HG02798 (cell line): ENCODE data around the gene MYH10.

ENCODE experiments used
- ATAC-seq: cut with Tn5 transposase; IDR thresholded peaks from one replicate; pipeline ENCODE4 v1.9.1; 2021; ENCODE audit warnings: mild to moderate bottlenecking; ENCODE audit not compliant: unreplicated experiment, poor library complexity

The MYH10 gene

GRCh38 chr17:8459831-8460230 is 170.7 kb downstream of the MYH10 start:
- ATAC-seq = no peak

- no peak for ATAC-seq
Measured at GRCh38 chr17:8459107-8459506, 171.4 kb downstream of the MYH10 start.

GRCh38 chr17:8458128-8458527 is 172.4 kb downstream of the MYH10 start:
- ATAC-seq = no peak

- no peak for ATAC-seq
Measured at GRCh38 chr17:8455665-8456209, 174.8 kb downstream of the MYH10 start.

GRCh38 chr17:8453326-8453725 is 177.2 kb downstream of the MYH10 start:
- ATAC-seq = no peak

GRCh38 chr17:8451933-8452614 is 178.5 kb downstream of the MYH10 start:
- no peak for ATAC-seq

- ATAC-seq = no peak
Measured at GRCh38 chr17:8448310-8448709, 182.2 kb downstream of the MYH10 start.

GRCh38 chr17:8447799-8448198 is 182.7 kb downstream of the MYH10 start:
- ATAC-seq = no peak

- no peak for ATAC-seq
Measured at GRCh38 chr17:8445536-8445935, 185.0 kb downstream of the MYH10 start.

GRCh38 chr17:8444494-8444893 is 186.0 kb downstream of the MYH10 start:
- ATAC-seq = no peak

- no peak for ATAC-seq
Measured at GRCh38 chr17:8443756-8444155, 186.8 kb downstream of the MYH10 start.

- ATAC-seq = no peak
Measured at GRCh38 chr17:8442310-8442709, 188.2 kb downstream of the MYH10 start.

- ATAC-seq = no peak
Measured at GRCh38 chr17:8441690-8442089, 188.8 kb downstream of the MYH10 start.

GRCh38 chr17:8439681-8440080 is 190.8 kb downstream of the MYH10 start:
- ATAC-seq = no peak

- no peak for ATAC-seq
Measured at GRCh38 chr17:8438441-8438840, 192.1 kb downstream of the MYH10 start.

GRCh38 chr17:8436844-8437171 is 193.7 kb downstream of the MYH10 start:
- ATAC-seq = no peak

- peak; percentile 45 for ATAC-seq
Measured at GRCh38 chr17:8436169-8436843, 194.2 kb downstream of the MYH10 start.

- peak; percentile 96 for ATAC-seq
Measured at GRCh38 chr17:8435245-8436168, 195.0 kb downstream of the MYH10 start, which contains the start of gene NDEL1. TSS of gene NDEL1 (plus strand) at chr17:8435884. CDS start at chr17:8444272, 8,388 bp downstream.

- ATAC-seq = no peak
Measured at GRCh38 chr17:8430966-8431365, 199.6 kb downstream of the MYH10 start.

GRCh38 chr17:8426802-8427201 is 203.7 kb downstream of the MYH10 start:
- ATAC-seq = no peak
